Brain pericyte (primary cell): Measurements from ENCODE around the gene MYLK2.

Experiments used
- DNase-seq: peaks from one replicate; pipeline ENCODE4 v3.0.0-alpha.2; 2012; ENCODE audit warnings: low read depth, low spot score

The MYLK2 gene

GRCh38 chr20:31853481-31853880 lies 34.3 kb downstream of the MYLK2 start:
- DNase-seq = no peak

GRCh38 chr20:31856516-31856915 lies 37.4 kb downstream of the MYLK2 start:
- DNase-seq = no peak

- DNase-seq = no peak
Measured at GRCh38 chr20:31857861-31858759, 39.0 kb downstream of the MYLK2 start.

GRCh38 chr20:31858760-31859083 lies 39.6 kb downstream of the MYLK2 start:
- no peak for DNase-seq

- no peak for DNase-seq
Measured at GRCh38 chr20:31859266-31859997, 40.3 kb downstream of the MYLK2 start.

GRCh38 chr20:31859998-31860380 lies 40.8 kb downstream of the MYLK2 start:
- DNase-seq = no peak

- DNase-seq = no peak
Measured at GRCh38 chr20:31860390-31861134, 41.4 kb downstream of the MYLK2 start.

- no peak for DNase-seq
Measured at GRCh38 chr20:31861135-31861384, 41.9 kb downstream of the MYLK2 start.

- no peak for DNase-seq
Measured at GRCh38 chr20:31861385-31862156, 42.4 kb downstream of the MYLK2 start.

GRCh38 chr20:31862157-31862470 lies 43.0 kb downstream of the MYLK2 start:
- no peak for DNase-seq

- no peak for DNase-seq
Measured at GRCh38 chr20:31862506-31862905, 43.4 kb downstream of the MYLK2 start.

GRCh38 chr20:31863296-31864085 lies 44.3 kb downstream of the MYLK2 start:
- no peak for DNase-seq

GRCh38 chr20:31864521-31865400 lies 45.6 kb downstream of the MYLK2 start:
- DNase-seq = no peak

GRCh38 chr20:31866221-31866620 lies 47.1 kb downstream of the MYLK2 start:
- no peak for DNase-seq

- DNase-seq = no peak
Measured at GRCh38 chr20:31868853-31869672, 49.9 kb downstream of the MYLK2 start.

- no peak for DNase-seq
Measured at GRCh38 chr20:31869673-31869941, 50.5 kb downstream of the MYLK2 start.

GRCh38 chr20:31869942-31870725 lies 51.0 kb downstream of the MYLK2 start, which contains the start of the genes DUSP15 and TTLL9:
Gene DUSP15 (minus strand): TSS chr20:31870527. CDS start chr20:31870337, 190 bp downstream.
Gene TTLL9 (plus strand): TSS chr20:31870634. CDS start chr20:31871127, 493 bp downstream.
- no peak for DNase-seq
